ENCODE data around the gene MPC1. TPM values are rescaled to one million over a fixed set of nuclear protein-coding genes. Genes with fewer than 3 reads are reported as not detected.
A peak's percentile ranks its signal among the peaks of the same experiment; 100 is the strongest.
"Not testable (repeated sequence)": the region's sequence is repeated elsewhere in the genome, so short reads cannot be mapped to it uniquely, and the experiment has no call there.

The MPC1 gene
- total RNA-seq, 3 donors from 2014 or later = 37.4 to 66.9 (median 65.7) TPM

DNA sequence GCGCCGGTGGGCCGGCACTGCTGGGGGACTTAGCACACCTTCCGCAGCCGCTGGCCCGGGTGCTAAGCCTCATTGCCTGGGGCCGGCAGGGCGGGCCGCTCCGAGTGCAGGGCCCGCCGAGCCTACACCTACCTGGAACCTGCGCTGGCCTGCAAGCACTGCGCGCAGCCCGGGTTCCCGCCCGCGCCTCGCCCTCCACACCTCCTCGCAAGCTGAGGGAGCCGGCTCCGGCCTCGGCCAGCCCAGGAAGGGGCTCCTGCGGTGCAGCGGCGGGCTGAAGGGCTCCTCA, 10.7 kb upstream of the MPC1 start:
- peaks cover 0 to 14% of the 10 kb centered on the region in 2 donors for H3K27me3 ChIP-seq
- H3K27ac ChIP-seq = no peak overlapping the region
- no peaks in the 10 kb centered on the region for H3K36me3 ChIP-seq
- DNase-seq (ENCODE audit: low spot score in 2 of 2) = no peak
- intact Hi-C loops (cut with DNase I; ENCODE audit: low total_unique reads) = no loop called here
- TF ChIP-seq, protein P1, sequence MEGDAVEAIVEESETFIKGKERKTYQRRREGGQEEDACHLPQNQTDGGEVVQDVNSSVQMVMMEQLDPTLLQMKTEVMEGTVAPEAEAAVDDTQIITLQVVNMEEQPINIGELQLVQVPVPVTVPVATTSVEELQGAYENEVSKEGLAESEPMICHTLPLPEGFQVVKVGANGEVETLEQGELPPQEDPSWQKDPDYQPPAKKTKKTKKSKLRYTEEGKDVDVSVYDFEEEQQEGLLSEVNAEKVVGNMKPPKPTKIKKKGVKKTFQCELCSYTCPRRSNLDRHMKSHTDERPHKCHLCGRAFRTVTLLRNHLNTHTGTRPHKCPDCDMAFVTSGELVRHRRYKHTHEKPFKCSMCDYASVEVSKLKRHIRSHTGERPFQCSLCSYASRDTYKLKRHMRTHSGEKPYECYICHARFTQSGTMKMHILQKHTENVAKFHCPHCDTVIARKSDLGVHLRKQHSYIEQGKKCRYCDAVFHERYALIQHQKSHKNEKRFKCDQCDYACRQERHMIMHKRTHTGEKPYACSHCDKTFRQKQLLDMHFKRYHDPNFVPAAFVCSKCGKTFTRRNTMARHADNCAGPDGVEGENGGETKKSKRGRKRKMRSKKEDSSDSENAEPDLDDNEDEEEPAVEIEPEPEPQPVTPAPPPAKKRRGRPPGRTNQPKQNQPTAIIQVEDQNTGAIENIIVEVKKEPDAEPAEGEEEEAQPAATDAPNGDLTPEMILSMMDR (IDR thresholded peaks at IDR 0.05) = no peak
- TF ChIP-seq POLR2AphosphoS5 (IDR thresholded peaks at IDR 0.05) (no peak), POLR2A (IDR thresholded peaks at IDR 0.05) (no peak)
- H3K4me3 ChIP-seq = no peak overlapping the region
- H3K9me3 ChIP-seq = no peaks in the 10 kb centered on the region
- no peaks in the 10 kb centered on the region for H3K4me1 ChIP-seq

DNA sequence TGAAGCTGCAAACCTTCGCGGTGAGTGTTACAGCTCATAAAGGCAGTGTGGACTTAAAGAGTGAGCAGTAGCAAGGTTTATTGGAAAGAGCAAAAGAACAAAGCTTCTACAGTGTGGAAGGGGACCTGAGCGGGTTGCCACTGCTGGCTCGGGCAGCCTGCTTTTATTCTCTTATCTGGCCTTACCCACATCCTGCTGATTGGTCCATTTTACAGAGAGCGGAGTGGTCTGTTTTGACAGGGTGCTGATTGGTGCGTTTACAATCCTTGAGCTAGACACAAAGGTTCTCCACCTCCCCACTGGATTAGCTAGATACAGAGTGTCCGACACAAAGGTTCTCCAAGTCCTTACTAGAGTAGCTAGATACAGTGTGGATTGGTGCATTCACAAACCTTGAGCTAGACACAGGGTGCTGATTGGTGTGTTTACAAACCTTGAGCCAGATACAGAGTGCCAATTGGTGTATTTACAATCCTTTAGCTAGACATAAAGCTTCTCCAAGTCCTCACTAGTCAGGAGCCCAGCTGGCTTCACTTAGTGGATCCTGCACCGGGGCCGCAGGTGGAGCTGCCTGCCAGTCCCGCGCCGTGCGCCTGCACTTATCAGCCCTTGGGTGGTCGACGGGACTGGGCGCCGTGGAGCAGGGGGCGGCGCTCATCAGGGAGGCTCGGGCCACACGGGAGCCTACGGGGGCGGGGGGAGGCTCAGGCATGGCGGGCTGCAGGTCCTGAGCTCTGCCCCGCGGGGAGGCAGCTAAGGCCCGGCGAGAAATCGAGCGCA, 10.2 kb upstream of the MPC1 start:
- H3K4me3 ChIP-seq; H3K27ac ChIP-seq; H3K36me3 ChIP-seq; intact Hi-C loops (cut with DNase I; ENCODE audit: low total_unique reads); H3K9me3 ChIP-seq; H3K4me1 ChIP-seq; DNase-seq (ENCODE audit: low spot score in 2 of 2): not testable (repeated sequence)
- H3K27me3 ChIP-seq = peaks cover 0 to 14% of the 10 kb centered on the region in 2 donors

DNA sequence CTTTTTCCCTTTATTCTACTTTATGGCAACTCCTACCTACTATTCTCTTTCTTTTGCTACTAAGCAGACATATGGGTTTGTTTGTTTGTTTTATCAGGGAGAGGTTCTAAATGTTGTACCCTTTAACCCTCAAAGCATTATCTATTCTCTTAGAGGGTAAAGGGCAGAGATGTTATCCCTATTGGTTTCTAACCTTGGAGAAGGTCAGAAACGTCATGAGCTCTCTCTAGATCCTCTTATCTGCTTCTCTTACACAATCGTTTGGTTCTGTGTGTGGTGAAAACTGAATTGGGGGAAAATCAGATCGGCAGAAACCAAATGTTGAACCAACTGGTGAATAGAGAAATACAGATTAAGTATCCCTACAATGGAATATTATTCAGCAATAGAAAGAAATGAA, 6.4 kb upstream of the MPC1 start:
- no peaks in the 10 kb centered on the region for H3K9me3 ChIP-seq
- no peak overlapping the region for H3K27ac ChIP-seq
- no peaks in the 10 kb centered on the region for H3K36me3 ChIP-seq
- H3K4me1 ChIP-seq = no peaks in the 10 kb centered on the region
- intact Hi-C loops (cut with DNase I; ENCODE audit: low total_unique reads) = no loop called here
- no peak for DNase-seq (ENCODE audit: low spot score in 2 of 2)
- H3K4me3 ChIP-seq = no peak overlapping the region
- TF ChIP-seq, protein P1 (IDR thresholded peaks at IDR 0.05) = no peak
- TF ChIP-seq POLR2A (IDR thresholded peaks at IDR 0.05) = no peak
- no peak for TF ChIP-seq POLR2AphosphoS5 (IDR thresholded peaks at IDR 0.05)
- H3K27me3 ChIP-seq = peaks cover 0 to 4% of the 10 kb centered on the region in 2 donors

DNA sequence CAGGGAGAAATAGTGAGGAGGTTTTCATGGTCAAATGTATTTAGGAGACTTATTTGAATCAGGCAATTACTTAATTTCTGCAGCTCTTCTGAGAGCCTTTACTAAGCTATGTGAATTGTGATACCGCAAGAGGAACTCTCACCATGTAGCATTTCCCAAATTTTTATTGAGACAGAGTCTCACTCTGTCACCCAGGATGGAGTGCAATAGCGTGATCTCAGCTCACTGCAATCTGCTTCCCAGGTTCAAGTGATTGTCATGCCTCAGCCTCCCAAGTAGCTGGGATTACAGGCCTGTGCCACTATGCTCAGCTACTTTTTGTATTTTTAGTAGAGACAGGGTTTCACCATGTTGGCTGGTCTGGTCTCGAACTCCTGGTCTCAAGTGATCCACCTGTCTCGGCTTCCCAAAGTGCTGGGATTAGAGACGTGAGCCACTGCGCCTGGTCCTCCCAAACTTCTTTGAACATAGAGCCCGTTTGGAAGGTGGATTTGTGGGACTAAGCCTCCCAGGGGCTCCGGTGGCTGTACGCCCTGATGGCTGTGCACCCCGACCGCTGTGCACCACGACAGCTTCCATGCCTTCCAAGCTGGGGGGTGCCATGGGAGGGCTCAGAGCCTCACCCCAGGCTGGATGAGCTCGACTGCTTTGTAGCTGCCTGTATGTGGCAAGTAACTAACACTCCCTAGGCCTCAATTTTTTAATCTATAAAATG, 5.7 kb upstream of the MPC1 start:
- Histone ChIP-seq H3K27me3 (no peaks in the 10 kb centered on the region), H3K36me3 (no peaks in the 10 kb centered on the region), H3K9me3 (no peaks in the 10 kb centered on the region), H3K4me3 (no peak overlapping the region), H3K4me1 (no peaks in the 10 kb centered on the region), H3K27ac (peak overlapping the region in 1 of 2 donors; percentile 29)
- TF ChIP-seq, protein P1 (IDR thresholded peaks at IDR 0.05) = no peak
- TF ChIP-seq POLR2A (IDR thresholded peaks at IDR 0.05) (no peak), POLR2AphosphoS5 (IDR thresholded peaks at IDR 0.05) (no peak)
- no peak for DNase-seq (ENCODE audit: low spot score in 2 of 2)
- intact Hi-C loops (cut with DNase I; ENCODE audit: low total_unique reads) = no loop called here

DNA sequence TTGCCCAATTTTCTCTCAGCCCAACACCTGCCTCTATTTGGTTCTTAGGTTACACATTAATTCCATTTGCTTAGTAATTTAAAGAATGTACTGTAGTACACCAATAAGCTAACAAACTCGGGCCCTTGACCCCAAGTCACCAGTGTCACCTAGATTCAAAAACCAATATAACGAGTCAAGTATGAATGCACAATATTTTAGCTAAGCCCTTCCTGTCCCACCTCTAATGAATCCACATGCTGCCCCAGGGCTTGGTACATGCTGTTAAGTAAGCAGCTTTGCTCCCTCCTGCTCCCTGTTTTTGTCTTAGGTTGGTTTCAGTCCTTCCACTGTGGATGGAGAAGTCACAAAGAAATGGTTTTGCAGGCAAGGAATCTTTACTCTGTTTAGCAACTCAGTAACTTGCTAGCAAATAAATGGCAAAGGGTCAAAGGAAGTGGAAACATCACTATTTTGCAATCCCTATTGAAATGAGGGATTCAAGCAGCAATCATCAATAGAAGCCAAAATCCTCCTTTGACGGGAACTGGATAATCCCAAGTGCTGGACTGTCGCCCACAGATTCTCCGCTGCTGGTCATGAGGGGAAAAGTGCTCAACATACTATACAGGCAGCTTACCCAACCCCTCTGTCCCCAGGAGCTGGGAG, 5.0 kb upstream of the MPC1 start:
- no peaks in the 10 kb centered on the region for H3K9me3 ChIP-seq
- no peaks in the 10 kb centered on the region for H3K27me3 ChIP-seq
- no peaks in the 10 kb centered on the region for H3K4me1 ChIP-seq
- TF ChIP-seq POLR2A (IDR thresholded peaks at IDR 0.05) (no peak), POLR2AphosphoS5 (IDR thresholded peaks at IDR 0.05) (no peak)
- TF ChIP-seq, protein P1 (IDR thresholded peaks at IDR 0.05) = no peak
- no peaks in the 10 kb centered on the region for H3K36me3 ChIP-seq
- no peak for DNase-seq (ENCODE audit: low spot score in 2 of 2)
- H3K27ac ChIP-seq = peak overlapping the region in 1 of 2 donors; percentile 29
- intact Hi-C loops (cut with DNase I; ENCODE audit: low total_unique reads) = no loop called here
- no peak overlapping the region for H3K4me3 ChIP-seq

DNA sequence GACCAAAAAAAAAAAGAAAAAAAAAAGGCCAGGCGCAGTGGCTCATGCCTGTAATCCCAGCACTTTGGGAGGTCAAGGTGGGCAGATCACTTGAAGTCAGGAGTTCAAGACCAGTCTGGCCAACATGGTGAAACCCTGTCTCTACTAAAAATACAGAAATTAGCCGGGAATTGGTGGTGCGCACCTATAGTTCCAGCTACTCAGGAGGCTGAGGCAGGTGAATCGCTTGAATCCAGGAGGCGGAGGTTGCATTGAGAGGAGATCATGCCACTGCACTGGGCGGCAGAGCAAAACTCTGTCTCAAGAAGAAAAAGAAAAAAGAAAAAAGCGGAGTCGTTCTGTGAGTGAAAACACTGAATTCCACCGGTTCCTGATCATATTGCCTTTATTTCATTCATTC, 4.4 kb upstream of the MPC1 start:
- H3K9me3 ChIP-seq; intact Hi-C loops (cut with DNase I; ENCODE audit: low total_unique reads): not testable (repeated sequence)

More for the DNA sequence above, 4.4 kb upstream of the MPC1 start:
- not testable (repeated sequence) for H3K4me1 ChIP-seq; H3K36me3 ChIP-seq; H3K27ac ChIP-seq; H3K27me3 ChIP-seq; H3K4me3 ChIP-seq; DNase-seq (ENCODE audit: low spot score in 2 of 2)

Measured in breast epithelium (tissue), 4 donors.